IMR-90 (cell line): ENCODE measurements around the gene SLIT1. TPM values are rescaled to one million over a fixed set of nuclear protein-coding genes. Genes with fewer than 3 reads are reported as not detected.

Source experiments
- ATAC-seq: fragments of 200-7000 bp; cut with Tn5 transposase; 2 replicates; pipeline ENCODE4 v1.9.1; 2020; ENCODE audit warnings: low read depth, mild to moderate bottlenecking, moderate library complexity
- BruUV-seq: library from RNA; stranded (reverse); fragments of 400-500 nt; replicated peaks from 2 replicates; lab custom pipeline; 2021; lab: Mats Ljungman, UMichigan
- CTCF ChIA-PET: fragments of 300-600 bp; formaldehyde crosslinking; extraction: SDS; loops from one replicate; lab custom pipeline; 2021; ENCODE audit warnings: antibody characterized with exemption; lab: Yijun Ruan, JAX
- POLR2A ChIA-PET: fragments of 300-600 bp; sonication (Branson Sonifier 250); formaldehyde crosslinking; loops from one replicate; lab custom pipeline; 2022; ENCODE audit warnings: antibody characterized with exemption; ENCODE audit not compliant: unreplicated experiment; lab: Charles Lee
- DNase-seq: peaks from one replicate; pipeline ENCODE4 v3.0.0; 2013
- H2AFZ ChIP-seq: replicated peaks from 2 replicates; pipeline ENCODE3; 2013; ENCODE audit warnings: low read length, mild to moderate bottlenecking; ENCODE audit not compliant: poor library complexity
- H2AK5ac ChIP-seq: 2 replicates; pipeline ENCODE4 v1.6.1; 2013; ENCODE audit warnings: low read depth, low read length, inconsistent platforms
- H2AK9ac ChIP-seq: replicated peaks from 2 replicates; pipeline ENCODE3; 2013; ENCODE audit warnings: mild to moderate bottlenecking, low read depth, low read length, moderate library complexity; ENCODE audit not compliant: poor library complexity
- H2BK120ac ChIP-seq: 2 replicates; pipeline ENCODE4 v1.6.1; 2013; ENCODE audit warnings: low read depth, low read length, inconsistent platforms
- H2BK15ac ChIP-seq: 3 replicates; pipeline ENCODE4 v1.6.1; 2013; ENCODE audit warnings: low read depth, low read length, inconsistent platforms
- H2BK20ac ChIP-seq: 2 replicates; pipeline ENCODE4 v1.6.1; 2013; ENCODE audit warnings: low read depth, mild to moderate bottlenecking, inconsistent platforms, low read length, moderate library complexity
- H2BK5ac ChIP-seq: 2 replicates; pipeline ENCODE4 v1.6.1; 2013; ENCODE audit warnings: mild to moderate bottlenecking, low read depth, low read length, inconsistent platforms; ENCODE audit not compliant: poor library complexity, severe bottlenecking
- H3K14ac ChIP-seq: replicated peaks from 2 replicates; pipeline ENCODE4 v1.6.1; 2013; ENCODE audit warnings: low read depth, low read length, inconsistent platforms
- H3K18ac ChIP-seq: 2 replicates; pipeline ENCODE4 v1.6.1; 2013; ENCODE audit warnings: low read depth, low read length, control low read depth
- H3K23ac ChIP-seq: 2 replicates; pipeline ENCODE4 v1.6.1; 2013; ENCODE audit warnings: low read depth, low read length, inconsistent platforms
- H3K27ac ChIP-seq: 2 replicates; pipeline ENCODE4 v1.5.1; 2013; ENCODE audit warnings: mild to moderate bottlenecking, control low read depth, low read length; ENCODE audit not compliant: insufficient read depth
- H3K27me3 ChIP-seq: 2 replicates; pipeline ENCODE4 v1.6.1; 2013; ENCODE audit warnings: low read length; ENCODE audit not compliant: control insufficient read depth, insufficient read depth
- H3K36me3 ChIP-seq: 2 replicates; pipeline ENCODE4 v1.6.1; 2013; ENCODE audit warnings: low read length, mixed read lengths; ENCODE audit not compliant: control insufficient read depth, insufficient read depth
- H3K4ac ChIP-seq: 2 replicates; pipeline ENCODE4 v1.6.1; 2013; ENCODE audit warnings: low read depth, low read length, inconsistent platforms
- H3K4me1 ChIP-seq: 2 replicates; pipeline ENCODE4 v1.6.1; 2013; ENCODE audit warnings: low read length, mixed read lengths; ENCODE audit not compliant: control insufficient read depth, insufficient read depth
- H3K4me2 ChIP-seq: 2 replicates; pipeline ENCODE4 v1.6.1; 2013; ENCODE audit warnings: low read depth, mild to moderate bottlenecking, control low read depth, low read length, moderate library complexity
- H3K4me3 ChIP-seq: 2 replicates; pipeline ENCODE4 v1.5.1; 2013; ENCODE audit warnings: low read depth, mild to moderate bottlenecking, control low read depth, low read length, moderate library complexity; ENCODE audit not compliant: insufficient read depth
- H3K56ac ChIP-seq: 2 replicates; pipeline ENCODE4 v1.6.1; 2013; ENCODE audit warnings: low read length, inconsistent platforms; ENCODE audit not compliant: insufficient read depth; ENCODE audit errors: extremely low read depth
- H3K79me1 ChIP-seq, 2 experiments: 2 replicates each; pipeline ENCODE4 v1.6.1; 2013; ENCODE audit warnings: low read length in 2 of 2, inconsistent platforms in 1 of 2, low read depth in 1 of 2
- H3K9ac ChIP-seq: 2 replicates; pipeline ENCODE4 v1.6.1; 2013; ENCODE audit warnings: low read depth, low read length, control low read depth
- H3K9me1 ChIP-seq: 2 replicates; pipeline ENCODE4 v1.6.1; 2013; ENCODE audit warnings: low read length, inconsistent platforms; ENCODE audit not compliant: insufficient read depth
- H3K9me3 ChIP-seq: 2 replicates; pipeline ENCODE4 v1.6.1; 2013; ENCODE audit warnings: low read length; ENCODE audit not compliant: control insufficient read depth, insufficient read depth
- H4K20me1 ChIP-seq: 2 replicates; pipeline ENCODE4 v1.6.1; 2013; ENCODE audit warnings: low read length, inconsistent platforms; ENCODE audit not compliant: insufficient read depth
- H4K5ac ChIP-seq: 2 replicates; pipeline ENCODE4 v1.6.1; 2013; ENCODE audit warnings: mild to moderate bottlenecking, low read depth, low read length, control low read depth
- H4K8ac ChIP-seq, 2 experiments: 2 replicates each; pipeline ENCODE4 v1.6.1; 2013; ENCODE audit warnings: low read depth in 2 of 2, low read length in 2 of 2, control low read depth in 1 of 2, inconsistent platforms in 1 of 2
- H4K91ac ChIP-seq: 2 replicates; pipeline ENCODE4 v1.6.1; 2013; ENCODE audit warnings: low read depth, low read length, inconsistent platforms; ENCODE audit not compliant: insufficient read depth
- BHLHE40 ChIP-seq: fragments of 150-350 bp; IDR thresholded peaks from 2 replicates; pipeline ENCODE4 v1.6.1; 2016; ENCODE audit warnings: mild to moderate bottlenecking, low read depth, low read length
- CHD1 ChIP-seq: IDR thresholded peaks from 2 replicates; pipeline ENCODE4 v1.6.1; 2012; ENCODE audit warnings: low read depth, low read length, improper control_type of control experiment
- CTCF ChIP-seq: conservative IDR thresholded peaks from 2 replicates; pipeline ENCODE4 v1.5.1; 2012; ENCODE audit warnings: mild to moderate bottlenecking, low read depth, low read length, improper control_type of control experiment
- ELK1 ChIP-seq: fragments of 150-350 bp; IDR thresholded peaks from 2 replicates; pipeline ENCODE4 v1.6.1; 2016; ENCODE audit warnings: low read depth, mild to moderate bottlenecking, low read length, moderate library complexity, borderline replicate concordance
- MAFK ChIP-seq: IDR thresholded peaks from 2 replicates; pipeline ENCODE4 v1.6.1; 2012; ENCODE audit warnings: low read depth, low read length, improper control_type of control experiment
- MAZ ChIP-seq: IDR thresholded peaks from 2 replicates; pipeline ENCODE4 v1.6.1; 2012; ENCODE audit warnings: low read depth, mild to moderate bottlenecking, low read length, improper control_type of control experiment, moderate library complexity, borderline replicate concordance
- MXI1 ChIP-seq: IDR thresholded peaks from 2 replicates; pipeline ENCODE4 v1.6.1; 2012; ENCODE audit warnings: low read depth, mild to moderate bottlenecking, low read length, moderate library complexity, borderline replicate concordance
- NFE2L2 ChIP-seq: fragments of 150-350 bp; IDR thresholded peaks from 2 replicates; pipeline ENCODE4 v1.6.1; 2016; ENCODE audit warnings: low read depth, mild to moderate bottlenecking, low read length
- POLR2A ChIP-seq: IDR thresholded peaks from 2 replicates; pipeline ENCODE4 v1.6.1; 2012; ENCODE audit warnings: mild to moderate bottlenecking, low read depth, low read length
- RFX5 ChIP-seq: IDR thresholded peaks from 2 replicates; pipeline ENCODE4 v1.8.0; 2012; ENCODE audit warnings: low read depth, mild to moderate bottlenecking, low read length, moderate library complexity
- USF2 ChIP-seq: fragments of 150-350 bp; IDR thresholded peaks from 2 replicates; pipeline ENCODE4 v1.6.1; 2017; ENCODE audit warnings: mild to moderate bottlenecking, antibody characterized with exemption, low read length, low read depth
- WGBS, 2 experiments: methylation state at CpG; one replicate each; pipeline versions ENCODE4 v1.1.5 to v1.1.7; 2013; ENCODE audit warnings: missing lambda C conversion rate in 2 of 2; ENCODE audit not compliant: insufficient read length in 1 of 2; ENCODE audit errors: extremely low coverage in 2 of 2; 5-methylcytosine and 5-hydroxymethylcytosine counted together
- dilution Hi-C: fragments of 300-500 bp; cut with HindIII; formaldehyde crosslinking; loops from one replicate; pipeline ENCODE4 v1.14.3; 2018; ENCODE audit warnings: low sequenced_read_pairs; ENCODE audit not compliant: unreplicated experiment
- in situ Hi-C: fragments of 300-500 bp; cut with MboI; formaldehyde crosslinking; loops from 3 replicates; pipeline ENCODE4 v1.14.3; 2019; ENCODE audit warnings: low sequenced_read_pairs, inconsistent platforms, mixed read lengths
- intact Hi-C: fragments of 100-400 bp; cut with micrococcal nuclease; formaldehyde crosslinking; loops from 2 replicates; pipeline ENCODE4 v1.10.0; 2022
- polyA plus RNA-seq, 3 experiments: library from polyadenylated mRNA; depleted of rRNA; stranded (reverse); fragments of >200 nt; gene quantifications; 2 replicates each; pipeline ENCODE4 v1.2.3, GENCODE V29; 2012; ENCODE audit warnings: low replicate concordance in 1 of 3
- total RNA-seq: library from RNA; depleted of rRNA; stranded (reverse); fragments of >200 nt; gene quantifications from 2 replicates; pipeline ENCODE4 v1.2.3, GENCODE V29; 2012

SLIT1 gene
- total and polyA plus RNA-seq, 2 of the 4 experiments (the other 2 are of a cell fraction): under 0.01 TPM

GRCh38 chr10:97182288-97182990 is 3.3 kb downstream of the SLIT1 start:
- Histone ChIP-seq H4K91ac (no peak overlapping the region), H3K4me1 (no peaks in the 10 kb centered on the region), H3K18ac (no peak overlapping the region), H3K27ac (no peak overlapping the region), H3K4ac (no peak overlapping the region), H2BK20ac (no peak overlapping the region), H3K79me1 (no peaks in the 10 kb centered on the region), H2BK5ac (no peak overlapping the region), H3K23ac (no peak overlapping the region), H3K36me3 (no peaks in the 10 kb centered on the region), H2AK9ac (no peak overlapping the region), H3K27me3 (peaks cover 82% of the 10 kb centered on the region), H3K4me2 (no peak overlapping the region), H2BK15ac (no peak overlapping the region), H2BK120ac (no peak overlapping the region), H3K9ac (no peak overlapping the region), H3K56ac (no peak overlapping the region), H2AFZ (no peak overlapping the region), H2AK5ac (no peak overlapping the region), H3K9me1 (no peaks in the 10 kb centered on the region), H3K14ac (no peak overlapping the region), H3K9me3 (no peaks in the 10 kb centered on the region), H4K5ac (no peak overlapping the region), H4K8ac (no peak overlapping the region), H4K20me1 (no peaks in the 10 kb centered on the region), H3K4me3 (no peak overlapping the region)
- ChIA-PET POLR2A (interaction anchor here (0.6 kb wide), 1 partner anchor 614 kb away, joined by 4 read pairs; no protein-coding TSS in a partner anchor), CTCF (interaction anchor here (0.6 to 1.8 kb wide), 2 partner anchors 9 kb away, joined by 3 to 7 read pairs; no protein-coding TSS in a partner anchor)
- DNase-seq (no peak), ATAC-seq (no peak)
- 67% methylated on average over 4 of the region's 10 CpGs; no CpG with 5 or more reads in 1 of the 2 experiments for WGBS, 2 experiments
- TF ChIP-seq CHD1: no peak
- TF ChIP-seq MAFK: no peak
- no peak for TF ChIP-seq MXI1
- no peak for TF ChIP-seq USF2
- no peak for TF ChIP-seq BHLHE40
- no peak for TF ChIP-seq ELK1
- no peak for TF ChIP-seq RFX5
- no peak for TF ChIP-seq MAZ
- TF ChIP-seq POLR2A: no peak
- no peak for TF ChIP-seq CTCF
- no peak for TF ChIP-seq NFE2L2
- in situ Hi-C loops (no loop called here), intact Hi-C loops (no loop called here), dilution Hi-C loops (no loop called here)
- no TSS peak for BruUV-seq
